GM12865 (cell line): ENCODE measurements around the gene KLHL22.

Experiments
- DNase-seq: peaks from one replicate; pipeline ENCODE4 v3.0.0; 2010; ENCODE audit warnings: low read depth
- H3K4me3 ChIP-seq: 2 replicates; pipeline ENCODE4 v1.5.1; 2011; ENCODE audit warnings: mild to moderate bottlenecking, low read depth, low read length, control low read depth
- TF ChIP-seq, protein P1 (sequence below): IDR thresholded peaks from 2 replicates; pipeline ENCODE4 v1.5.1; 2011; ENCODE audit warnings: low read length, control low read depth, low read depth, inconsistent platforms; ENCODE audit not compliant: insufficient read depth; ENCODE audit errors: missing control alignments

Gene KLHL22

GRCh38 chr22:20433191-20433590 is 62.4 kb downstream of the KLHL22 start:
- no peak for DNase-seq
- TF ChIP-seq, protein P1, sequence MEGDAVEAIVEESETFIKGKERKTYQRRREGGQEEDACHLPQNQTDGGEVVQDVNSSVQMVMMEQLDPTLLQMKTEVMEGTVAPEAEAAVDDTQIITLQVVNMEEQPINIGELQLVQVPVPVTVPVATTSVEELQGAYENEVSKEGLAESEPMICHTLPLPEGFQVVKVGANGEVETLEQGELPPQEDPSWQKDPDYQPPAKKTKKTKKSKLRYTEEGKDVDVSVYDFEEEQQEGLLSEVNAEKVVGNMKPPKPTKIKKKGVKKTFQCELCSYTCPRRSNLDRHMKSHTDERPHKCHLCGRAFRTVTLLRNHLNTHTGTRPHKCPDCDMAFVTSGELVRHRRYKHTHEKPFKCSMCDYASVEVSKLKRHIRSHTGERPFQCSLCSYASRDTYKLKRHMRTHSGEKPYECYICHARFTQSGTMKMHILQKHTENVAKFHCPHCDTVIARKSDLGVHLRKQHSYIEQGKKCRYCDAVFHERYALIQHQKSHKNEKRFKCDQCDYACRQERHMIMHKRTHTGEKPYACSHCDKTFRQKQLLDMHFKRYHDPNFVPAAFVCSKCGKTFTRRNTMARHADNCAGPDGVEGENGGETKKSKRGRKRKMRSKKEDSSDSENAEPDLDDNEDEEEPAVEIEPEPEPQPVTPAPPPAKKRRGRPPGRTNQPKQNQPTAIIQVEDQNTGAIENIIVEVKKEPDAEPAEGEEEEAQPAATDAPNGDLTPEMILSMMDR = no peak
- no peak overlapping the region for H3K4me3 ChIP-seq

DNA sequence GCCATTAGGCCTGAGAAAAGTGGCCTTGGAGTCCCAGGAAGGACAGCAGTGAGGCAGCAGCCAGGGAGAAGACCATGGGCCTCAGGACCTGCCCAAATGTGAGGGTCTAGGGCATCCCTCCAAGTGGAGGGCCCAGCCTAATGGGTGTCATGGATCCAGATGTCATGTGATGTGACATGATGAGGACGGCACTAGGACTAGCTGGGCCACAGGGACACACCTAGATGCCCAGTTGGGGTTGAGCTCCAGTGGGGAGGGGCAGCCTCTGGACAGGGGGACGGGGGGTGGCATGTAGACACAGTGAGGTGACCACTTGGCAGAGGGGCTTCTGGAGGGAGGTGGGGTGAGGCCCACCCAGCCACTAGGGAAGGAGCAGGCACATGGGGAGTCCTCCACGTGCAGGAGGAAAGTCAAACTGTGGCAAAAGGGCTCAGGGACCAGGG is 63.3 kb downstream of the KLHL22 start:
- no peak overlapping the region for H3K4me3 ChIP-seq
- DNase-seq = no peak
- TF ChIP-seq, protein P1 = no peak

DNA sequence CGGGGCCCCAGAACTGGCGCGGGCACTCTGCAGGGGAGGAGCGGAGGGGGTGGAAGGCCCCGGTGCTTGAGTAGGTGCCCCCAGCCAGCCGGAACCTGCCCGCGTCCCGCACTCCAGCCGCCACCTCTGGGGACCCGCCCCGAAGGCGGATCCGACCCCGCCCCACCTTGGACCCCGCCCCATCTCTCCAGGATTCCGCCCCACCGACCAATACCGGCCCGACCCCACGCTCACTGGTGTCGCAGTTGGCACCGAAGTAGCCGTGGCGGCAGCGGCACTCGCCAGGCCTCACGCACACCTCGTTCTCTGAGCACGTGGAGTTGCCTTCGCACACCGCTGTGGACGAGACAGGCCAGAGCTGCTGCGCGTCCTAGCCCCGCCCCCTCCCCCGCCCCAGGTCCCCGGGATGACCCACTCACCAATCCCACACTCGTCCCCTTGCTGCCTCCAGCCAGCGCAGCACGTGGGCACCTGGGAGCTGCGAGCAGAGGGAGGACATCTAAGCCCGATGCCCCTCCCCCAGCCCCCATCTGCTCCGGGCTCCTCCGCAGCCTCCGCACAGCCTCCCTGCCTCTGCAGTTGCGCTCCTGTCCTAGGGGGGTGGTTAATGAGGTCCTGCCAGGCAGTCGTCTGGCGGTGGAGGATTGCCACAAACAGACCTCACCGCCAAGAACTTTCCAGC is 63.9 kb downstream of the KLHL22 start:
- TF ChIP-seq, protein P1 = no peak
- H3K4me3 ChIP-seq = no peak overlapping the region
- no peak for DNase-seq

GRCh38 chr22:20430720-20431510 is 64.7 kb downstream of the KLHL22 start:
- TF ChIP-seq, protein P1 = peak; percentile 32
- peak overlapping the region; percentile 7; the same call in 1 of the 2 replicates for H3K4me3 ChIP-seq
- DNase-seq = peak; percentile 76

DNA sequence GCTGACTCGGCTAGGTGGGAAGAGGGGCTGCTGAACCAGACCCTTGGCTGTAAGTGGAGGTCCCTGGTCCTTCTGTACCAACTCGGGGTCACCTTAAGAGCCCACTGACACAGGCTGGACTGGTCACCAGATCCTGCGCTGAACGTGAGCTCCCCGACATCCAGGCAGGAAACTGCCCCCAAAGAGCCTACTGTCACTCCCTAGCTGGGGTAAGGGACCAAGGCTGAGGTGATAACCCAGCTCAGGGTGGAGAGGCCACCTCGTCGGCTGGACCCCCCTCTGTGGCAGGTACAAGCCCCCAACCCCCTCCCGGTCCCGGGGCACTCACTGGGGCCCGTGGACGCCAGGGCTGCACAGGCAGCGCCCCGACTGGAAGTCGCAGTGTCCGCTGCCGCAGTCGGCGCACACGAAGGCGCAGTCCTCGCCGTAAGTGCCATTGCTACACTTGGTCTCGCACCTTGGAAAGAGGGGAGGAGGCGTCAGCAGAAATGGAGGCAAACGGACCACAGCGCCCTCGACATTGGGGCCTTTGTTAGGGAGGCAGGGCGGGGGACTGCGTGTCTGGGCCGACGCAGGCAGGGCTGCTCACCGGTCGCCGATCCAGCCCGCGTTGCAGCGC is 65.4 kb downstream of the KLHL22 start:
- no peak overlapping the region; the same call in 1 of the 2 replicates for H3K4me3 ChIP-seq
- DNase-seq = no peak
- TF ChIP-seq, protein P1 = no peak

- DNase-seq = peak; percentile 73
- TF ChIP-seq, protein P1 = no peak
- peak overlapping the region; percentile 65 for H3K4me3 ChIP-seq
Measured at GRCh38 chr22:20429254-20430100, 66.1 kb downstream of the KLHL22 start.
